GM08714 (cell line): ENCODE measurements around the gene GAL3ST1.

ENCODE experiments used
- H3K4me3 ChIP-seq: fragments of 200-500 bp; sonication (Bioruptor generic); 2 replicates; pipeline ENCODE4 v1.5.1; 2014; ENCODE audit warnings: mild to moderate bottlenecking, low read length, inconsistent platforms
- ZNF274 ChIP-seq: IDR thresholded peaks from 2 replicates; pipeline ENCODE4 v1.6.1; 2012; ENCODE audit warnings: mild to moderate bottlenecking, low read depth, low read length

GAL3ST1 gene

GRCh38 chr22:30511911-30512310 is 62.6 kb downstream of the GAL3ST1 start:
- no peak overlapping the region for H3K4me3 ChIP-seq
- no peak for TF ChIP-seq ZNF274

- TF ChIP-seq ZNF274 = no peak
- H3K4me3 ChIP-seq = no peak overlapping the region
Measured at GRCh38 chr22:30511109-30511508, 63.4 kb downstream of the GAL3ST1 start.

- H3K4me3 ChIP-seq = no peak overlapping the region
- no peak for TF ChIP-seq ZNF274
Measured at GRCh38 chr22:30508216-30508615, 66.2 kb downstream of the GAL3ST1 start.

- no peak overlapping the region for H3K4me3 ChIP-seq
- TF ChIP-seq ZNF274 = no peak
Measured at GRCh38 chr22:30507670-30508069, 66.8 kb downstream of the GAL3ST1 start.

- no peak overlapping the region for H3K4me3 ChIP-seq
- TF ChIP-seq ZNF274 = no peak
Measured at GRCh38 chr22:30506507-30506968, 67.9 kb downstream of the GAL3ST1 start.
